Liver (tissue), 9 donors: ENCODE measurements around the gene BECN2. TPM values are rescaled to one million over a fixed set of nuclear protein-coding genes. Genes with fewer than 3 reads are reported as not detected.
A peak's percentile ranks its signal among the peaks of the same experiment; 100 is the strongest.

Experiments
- DNase-seq: peaks from one replicate; pipeline ENCODE4 v3.0.0-alpha.2; 2017; ENCODE audit warnings: low spot score
- H3K27ac ChIP-seq, 2 donors: one replicate each; pipeline ENCODE4 v1.7.0; 2013; ENCODE audit warnings: inconsistent platforms in 2 of 2, low read length in 2 of 2, control low read depth in 1 of 2, low read depth in 1 of 2, mild to moderate bottlenecking in 1 of 2
- H3K27me3 ChIP-seq, 4 donors: one replicate each; pipeline versions ENCODE4 v1.6.1 to v1.7.0; 2013; ENCODE audit warnings: low read length in 3 of 4, inconsistent platforms in 1 of 4, mild to moderate bottlenecking in 1 of 4, moderate library complexity in 1 of 4; ENCODE audit not compliant: control insufficient read depth in 4 of 4, insufficient read depth in 4 of 4
- H3K36me3 ChIP-seq, 4 donors: one replicate each; pipeline versions ENCODE4 v1.6.1 to v1.7.0; 2013; ENCODE audit warnings: low read length in 3 of 4, mild to moderate bottlenecking in 3 of 4, low read depth in 1 of 4, moderate library complexity in 1 of 4; ENCODE audit not compliant: control insufficient read depth in 4 of 4, insufficient read depth in 3 of 4
- H3K4me1 ChIP-seq, 4 donors: one replicate each; pipeline versions ENCODE4 v1.6.1 to v1.7.0; 2013; ENCODE audit warnings: low read length in 3 of 4, mild to moderate bottlenecking in 3 of 4, moderate library complexity in 1 of 4; ENCODE audit not compliant: control insufficient read depth in 4 of 4, insufficient read depth in 4 of 4
- H3K4me3 ChIP-seq, 3 donors: one replicate each; pipeline versions ENCODE4 v1.6.1 to v1.7.0; 2013; ENCODE audit warnings: low read length in 3 of 3, control low read depth in 1 of 3, low read depth in 1 of 3, mild to moderate bottlenecking in 1 of 3
- H3K9ac ChIP-seq, 2 donors: one replicate each; pipeline ENCODE4 v1.7.0; 2013; ENCODE audit warnings: low read length in 2 of 2, mild to moderate bottlenecking in 2 of 2, moderate library complexity in 2 of 2, control low read depth in 1 of 2, low read depth in 1 of 2
- H3K9me3 ChIP-seq, 4 donors: one replicate each; pipeline versions ENCODE4 v1.6.1 to v1.7.0; 2013; ENCODE audit warnings: low read length in 3 of 4; ENCODE audit not compliant: control insufficient read depth in 4 of 4
- FOXA1 ChIP-seq: IDR thresholded peaks from 2 replicates; pipeline ENCODE4 v1.6.1; 2016; ENCODE audit warnings: antibody characterized with exemption
- GABPA ChIP-seq, 2 donors: IDR thresholded peaks in 1 of 2; conservative IDR thresholded peaks in 1 of 2; 2 replicates each; pipeline ENCODE4 v1.6.1; 2016; ENCODE audit warnings: antibody characterized with exemption in 2 of 2, mild to moderate bottlenecking in 1 of 2, moderate library complexity in 1 of 2
- HNF4A ChIP-seq, 2 donors: conservative IDR thresholded peaks; 2 replicates each; pipeline ENCODE4 v1.6.1; 2016; ENCODE audit warnings: antibody characterized with exemption in 2 of 2, mild to moderate bottlenecking in 2 of 2
- HNF4G ChIP-seq: IDR thresholded peaks from 2 replicates; pipeline ENCODE4 v1.6.1; 2016; ENCODE audit warnings: antibody characterized with exemption
- NR2F2 ChIP-seq: IDR thresholded peaks from 2 replicates; pipeline ENCODE4 v1.6.1; 2016; ENCODE audit warnings: antibody characterized with exemption
- RAD21 ChIP-seq, 2 donors: IDR thresholded peaks; 2 replicates each; pipeline ENCODE4 v1.6.1; 2016; ENCODE audit warnings: antibody characterized with exemption in 2 of 2, mild to moderate bottlenecking in 2 of 2
- RXRA ChIP-seq, 2 donors: IDR thresholded peaks; 2 replicates each; pipeline ENCODE4 v1.6.1; 2017 to 2018; ENCODE audit warnings: antibody characterized with exemption in 2 of 2, mild to moderate bottlenecking in 1 of 2
- YY1 ChIP-seq: IDR thresholded peaks from 2 replicates; pipeline ENCODE4 v1.6.1; 2016; ENCODE audit warnings: antibody characterized with exemption, mild to moderate bottlenecking
- WGBS: extraction: QIAGEN DNeasy Blood & Tissue Kit; methylation state at CpG from one replicate; pipeline ENCODE4 v1.1.7; 2013; 5-methylcytosine and 5-hydroxymethylcytosine counted together
- polyA plus RNA-seq, 2 donors: library from polyadenylated mRNA; stranded (reverse) in 1 of 2; unstranded in 1 of 2; fragments of 200-250 nt in 1 of 2; fragments of >200 nt in 1 of 2; fragmentation: Nextera tagmentation in 1 of 2; extraction: Ambion mirVana in 1 of 2; gene quantifications; one replicate each; pipeline versions ENCODE4 v1.2.1 to v1.2.3, GENCODE V29; 2013 to 2015
- total RNA-seq, 2 donors: library from RNA; depleted of rRNA; stranded (reverse); fragments of >200 nt; gene quantifications; one replicate each; pipeline ENCODE4 v1.2.3, GENCODE V29; 2014
- TF ChIP-seq, protein P1 (sequence below): fragments of 150-350 bp; IDR thresholded peaks from 2 replicates; pipeline ENCODE4 v1.5.1; 2017; ENCODE audit warnings: improper control_type of control experiment, low read depth, low read length; ENCODE audit not compliant: missing input control
- TF ChIP-seq, protein P2 (sequence below): IDR thresholded peaks from 2 replicates; pipeline ENCODE4 v1.6.1; 2016; ENCODE audit warnings: antibody characterized with exemption
- donor health status: healthy.
- donor health status: healthy.
- donor health status: healthy.
- donor health status: healthy.
- donor health status: healthy.

The BECN2 gene
- total and polyA plus RNA-seq, 4 donors, result not detected

DNA sequence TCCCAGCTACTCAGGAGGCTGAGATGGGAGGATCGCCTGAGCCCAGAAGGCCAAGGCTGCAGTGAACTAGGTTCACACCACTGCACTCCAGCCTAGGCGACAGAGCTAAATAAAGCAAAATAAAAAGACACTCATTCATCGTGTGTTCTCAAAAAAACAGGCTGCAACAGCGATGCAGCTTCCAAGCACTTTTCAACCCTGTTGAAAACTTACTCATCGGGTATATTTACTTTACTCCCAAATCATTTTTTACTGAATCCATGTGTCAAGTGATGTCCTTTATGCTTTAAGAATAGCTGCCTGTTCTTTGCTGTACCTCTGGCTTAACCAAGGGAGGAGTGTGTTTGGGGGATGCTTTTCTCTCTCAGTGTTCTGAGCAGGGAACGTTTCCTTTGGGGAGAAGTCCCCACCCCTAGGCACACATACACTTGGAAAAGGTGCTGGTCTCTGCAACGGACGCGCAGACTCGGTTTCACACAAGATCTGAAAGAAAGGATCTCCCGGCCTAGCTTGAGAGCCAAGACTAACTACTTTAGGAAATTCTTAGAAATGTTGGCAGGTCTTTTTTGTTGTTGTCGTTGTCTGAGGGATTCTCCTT, 39.9 kb downstream of the BECN2 start:
- H3K27ac ChIP-seq, result no peak overlapping the region
- no peak for TF ChIP-seq HNF4A (conservative IDR thresholded peaks at IDR 0.05)
- TF ChIP-seq GABPA (IDR thresholded peaks at IDR 0.05 in 1 of 2, conservative IDR thresholded peaks at IDR 0.05 in 1 of 2), result no peak
- WGBS, result 90% methylated on average over 12 of the region's 12 CpGs

GRCh38 chr1:241998412-241998921, 40.9 kb downstream of the BECN2 start:
- DNase-seq, result peak; percentile 79
- TF ChIP-seq HNF4A (conservative IDR thresholded peaks at IDR 0.05) (peak in 1 of 2 donors; percentile 38), NR2F2 (peak; percentile 11), YY1 (no peak), RXRA (IDR thresholded peaks at IDR 0.05) (peak in 1 of 2 donors; percentile 6), GABPA (IDR thresholded peaks at IDR 0.05 in 1 of 2, conservative IDR thresholded peaks at IDR 0.05 in 1 of 2) (peak; percentile 15 to 43), RAD21 (IDR thresholded peaks at IDR 0.05) (peak; percentile 53 to 66), HNF4G (no peak), FOXA1 (no peak)
- TF ChIP-seq, protein P1, sequence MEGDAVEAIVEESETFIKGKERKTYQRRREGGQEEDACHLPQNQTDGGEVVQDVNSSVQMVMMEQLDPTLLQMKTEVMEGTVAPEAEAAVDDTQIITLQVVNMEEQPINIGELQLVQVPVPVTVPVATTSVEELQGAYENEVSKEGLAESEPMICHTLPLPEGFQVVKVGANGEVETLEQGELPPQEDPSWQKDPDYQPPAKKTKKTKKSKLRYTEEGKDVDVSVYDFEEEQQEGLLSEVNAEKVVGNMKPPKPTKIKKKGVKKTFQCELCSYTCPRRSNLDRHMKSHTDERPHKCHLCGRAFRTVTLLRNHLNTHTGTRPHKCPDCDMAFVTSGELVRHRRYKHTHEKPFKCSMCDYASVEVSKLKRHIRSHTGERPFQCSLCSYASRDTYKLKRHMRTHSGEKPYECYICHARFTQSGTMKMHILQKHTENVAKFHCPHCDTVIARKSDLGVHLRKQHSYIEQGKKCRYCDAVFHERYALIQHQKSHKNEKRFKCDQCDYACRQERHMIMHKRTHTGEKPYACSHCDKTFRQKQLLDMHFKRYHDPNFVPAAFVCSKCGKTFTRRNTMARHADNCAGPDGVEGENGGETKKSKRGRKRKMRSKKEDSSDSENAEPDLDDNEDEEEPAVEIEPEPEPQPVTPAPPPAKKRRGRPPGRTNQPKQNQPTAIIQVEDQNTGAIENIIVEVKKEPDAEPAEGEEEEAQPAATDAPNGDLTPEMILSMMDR, result peak; percentile 35
- no peak overlapping the region for H3K27ac ChIP-seq
- H3K9me3 ChIP-seq, result no peaks in the 10 kb centered on the region
- H3K4me1 ChIP-seq, result peaks cover 0 to 6% (median 0%) of the 10 kb centered on the region in 4 donors
- H3K27me3 ChIP-seq, result no peaks in the 10 kb centered on the region
- H3K9ac ChIP-seq, result no peak overlapping the region
- whole genome bisulfite sequencing, result 8% methylated on average over 20 of the region's 20 CpGs
- H3K36me3 ChIP-seq, result no peaks in the 10 kb centered on the region
- peak overlapping the region in 2 of 3 donors; percentile 21 to 53 for H3K4me3 ChIP-seq

More for the DNA sequence above, 39.9 kb downstream of the BECN2 start:
- Histone ChIP-seq H3K36me3 (no peaks in the 10 kb centered on the region), H3K27me3 (peaks cover 0 to 2% (median 0%) of the 10 kb centered on the region in 4 donors), H3K9me3 (no peaks in the 10 kb centered on the region), H3K4me3 (no peak overlapping the region), H3K9ac (no peak overlapping the region), H3K4me1 (peaks cover 0 to 6% (median 0%) of the 10 kb centered on the region in 4 donors)
- no peak for DNase-seq

DNA sequence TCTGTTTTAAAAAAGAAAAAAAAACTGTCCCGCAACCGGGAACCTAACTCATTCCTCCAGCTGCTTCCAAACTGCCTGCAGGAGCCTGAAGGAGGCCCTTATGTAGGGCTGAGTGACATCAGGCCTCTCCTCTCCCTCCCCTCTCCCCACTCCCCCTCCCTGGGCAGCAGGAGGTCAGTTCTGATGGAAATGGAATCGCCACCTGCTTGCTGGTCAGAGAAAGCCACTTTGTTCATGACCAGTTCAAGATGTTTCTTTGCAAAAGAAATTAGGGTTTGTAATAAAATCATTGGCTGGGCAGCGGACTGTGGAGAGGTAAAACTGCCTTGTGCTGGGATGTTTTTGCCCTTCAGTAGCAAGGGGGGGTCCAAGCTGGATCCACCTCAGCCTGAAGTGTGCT, 41.5 kb downstream of the BECN2 start, which contains the start of gene MAP1LC3C:
Gene MAP1LC3C (minus strand): TSS at position 73 of the 400 bp plus-strand sequence. CDS start 90 bp downstream, outside the sequence.
- no peak within 1 kb of the TSS for H3K27ac ChIP-seq
- H3K9ac ChIP-seq, result no peak within 1 kb of the TSS
- WGBS, result 43% methylated on average over 4 of the region's 4 CpGs
- H3K9me3 ChIP-seq, result no peaks in the 10 kb centered on the region
- H3K36me3 ChIP-seq, result no peaks in the 10 kb centered on the region
- peak within 1 kb of the TSS in 2 of 3 donors; percentile 21 to 53 for H3K4me3 ChIP-seq
- H3K4me1 ChIP-seq, result peaks cover 0 to 6% (median 0%) of the 10 kb centered on the region in 4 donors
- no peaks in the 10 kb centered on the region for H3K27me3 ChIP-seq
- TF ChIP-seq, protein P2, sequence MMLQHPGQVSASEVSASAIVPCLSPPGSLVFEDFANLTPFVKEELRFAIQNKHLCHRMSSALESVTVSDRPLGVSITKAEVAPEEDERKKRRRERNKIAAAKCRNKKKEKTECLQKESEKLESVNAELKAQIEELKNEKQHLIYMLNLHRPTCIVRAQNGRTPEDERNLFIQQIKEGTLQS, result no peak
- TF ChIP-seq GABPA (IDR thresholded peaks at IDR 0.05 in 1 of 2, conservative IDR thresholded peaks at IDR 0.05 in 1 of 2) (no peak), RAD21 (IDR thresholded peaks at IDR 0.05) (no peak)
- no peak for DNase-seq
